ENCODE measurements around the gene LRMDA.

LRMDA gene

DNA sequence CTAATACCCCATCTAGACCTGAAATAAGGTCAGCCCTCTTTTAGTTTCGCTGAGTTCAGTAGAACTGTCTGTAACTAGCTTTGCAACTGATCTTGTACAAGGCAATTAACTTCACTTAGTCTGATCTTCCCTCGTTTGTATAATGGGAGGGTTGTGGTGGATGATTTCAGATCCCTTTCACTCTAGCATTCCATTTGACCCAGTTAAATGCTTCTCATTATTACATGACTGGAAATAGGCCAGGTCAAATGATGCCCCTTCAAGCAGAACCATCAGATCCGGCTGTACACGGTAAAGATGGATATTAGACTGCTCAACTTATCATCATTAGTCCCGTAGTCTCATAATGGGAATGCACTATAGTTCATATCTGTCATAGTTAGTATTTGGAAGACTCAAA lies 1009.0 kb downstream of the LRMDA start:
- no peak for DNase-seq (ENCODE audit: low read depth)

DNA sequence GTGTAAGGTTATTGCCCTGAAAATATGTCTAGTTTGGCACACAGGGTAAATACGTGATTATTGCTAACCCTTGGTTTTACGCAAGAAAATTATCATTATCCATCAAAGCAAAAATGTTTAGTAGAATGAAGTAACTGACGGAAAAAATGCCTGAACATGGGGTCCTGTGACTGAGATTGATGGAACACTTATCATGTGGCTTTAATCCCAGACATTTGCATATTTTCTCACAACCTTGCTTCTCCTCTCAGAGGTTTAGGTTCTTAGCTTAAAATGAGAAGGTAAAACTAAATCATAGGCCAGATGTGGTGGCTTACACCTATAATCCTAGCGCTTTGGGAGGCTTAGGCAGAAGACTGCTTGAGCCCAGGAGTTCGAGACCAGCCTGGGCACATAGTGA lies 1010.7 kb downstream of the LRMDA start:
- DNase-seq (ENCODE audit: low read depth): no peak

DNA sequence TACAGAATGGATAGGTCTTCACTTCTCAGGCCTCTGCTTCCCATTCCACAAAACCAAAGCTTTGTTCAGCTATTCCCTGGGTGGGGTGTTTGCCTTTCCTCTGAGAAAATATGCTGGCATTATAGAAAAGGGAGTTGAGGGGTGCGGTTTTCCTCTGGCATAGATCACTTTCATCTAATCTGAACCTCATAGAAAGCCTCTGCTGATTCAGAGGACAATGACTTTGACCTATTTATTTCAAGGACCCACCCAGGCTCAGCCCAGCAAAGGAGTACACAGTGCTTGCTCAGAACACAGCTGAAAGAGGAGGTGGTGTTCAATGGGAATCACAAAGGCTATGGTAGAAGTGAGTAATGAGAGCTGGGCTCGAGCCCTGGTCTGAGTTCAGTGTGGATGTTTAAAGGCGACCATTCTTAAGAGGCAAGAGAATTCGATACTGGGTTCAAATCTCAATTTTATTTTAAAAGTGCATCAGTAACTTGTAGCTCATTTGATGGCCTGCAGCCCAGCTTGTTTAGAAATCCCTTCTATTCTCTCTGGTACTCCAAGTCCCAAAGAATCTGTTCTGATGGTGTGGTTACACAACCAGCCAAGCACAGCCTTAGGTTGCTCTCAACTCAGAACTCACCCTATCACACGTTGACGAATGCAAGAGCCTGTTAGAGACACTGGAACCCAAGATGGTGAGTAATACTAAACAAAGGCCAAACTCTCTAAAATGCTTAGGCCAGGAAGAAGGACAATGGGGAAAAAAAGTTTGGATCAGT lies 1012.8 kb downstream of the LRMDA start:
- no peak for DNase-seq (ENCODE audit: low read depth)

DNA sequence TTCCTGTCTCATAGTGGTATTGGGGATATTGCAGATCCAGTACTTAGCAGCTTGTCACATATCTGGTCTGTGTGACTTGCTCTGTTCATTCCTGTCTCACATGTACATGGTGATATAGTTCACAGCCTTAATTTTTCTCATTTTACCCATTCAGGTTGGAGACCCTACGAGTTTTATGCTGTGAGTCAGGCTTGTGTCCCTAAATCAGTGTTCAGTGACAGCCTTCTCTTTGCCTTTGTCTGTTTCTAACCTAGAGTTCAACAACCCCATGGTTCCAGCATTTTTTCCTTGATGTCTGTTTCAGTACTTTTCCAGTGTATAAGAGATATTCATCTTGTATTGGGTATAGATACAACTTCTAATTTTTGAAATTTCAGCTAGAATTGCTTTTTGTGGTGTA lies 1016.2 kb downstream of the LRMDA start:
- DNase-seq (ENCODE audit: low read depth): no peak

- no peak for DNase-seq (ENCODE audit: low read depth)
Observed at GRCh38 chr10:76451911-76452310, 1020.5 kb downstream of the LRMDA start.

DNA sequence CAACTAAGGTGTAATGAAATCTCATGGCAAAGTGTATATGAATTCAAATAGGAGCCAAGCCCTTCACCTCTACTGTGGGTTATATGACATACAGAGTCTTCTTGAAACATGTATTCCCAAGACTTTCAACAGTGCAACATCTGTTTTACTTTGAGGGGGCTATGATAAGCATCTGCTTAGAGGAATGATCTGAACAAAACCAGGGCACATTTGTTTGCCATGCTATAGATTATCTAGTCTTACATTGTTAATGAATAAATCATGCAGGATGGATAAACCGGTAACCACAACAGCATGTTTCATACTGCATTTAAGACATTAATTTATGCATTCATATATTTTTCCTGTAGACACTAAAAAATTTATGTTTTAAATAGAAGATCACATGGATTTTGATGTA lies 1021.9 kb downstream of the LRMDA start:
- DNase-seq (ENCODE audit: low read depth): no peak

- no peak for DNase-seq (ENCODE audit: low read depth)
Observed at GRCh38 chr10:76453997-76454396, 1022.6 kb downstream of the LRMDA start.

DNA sequence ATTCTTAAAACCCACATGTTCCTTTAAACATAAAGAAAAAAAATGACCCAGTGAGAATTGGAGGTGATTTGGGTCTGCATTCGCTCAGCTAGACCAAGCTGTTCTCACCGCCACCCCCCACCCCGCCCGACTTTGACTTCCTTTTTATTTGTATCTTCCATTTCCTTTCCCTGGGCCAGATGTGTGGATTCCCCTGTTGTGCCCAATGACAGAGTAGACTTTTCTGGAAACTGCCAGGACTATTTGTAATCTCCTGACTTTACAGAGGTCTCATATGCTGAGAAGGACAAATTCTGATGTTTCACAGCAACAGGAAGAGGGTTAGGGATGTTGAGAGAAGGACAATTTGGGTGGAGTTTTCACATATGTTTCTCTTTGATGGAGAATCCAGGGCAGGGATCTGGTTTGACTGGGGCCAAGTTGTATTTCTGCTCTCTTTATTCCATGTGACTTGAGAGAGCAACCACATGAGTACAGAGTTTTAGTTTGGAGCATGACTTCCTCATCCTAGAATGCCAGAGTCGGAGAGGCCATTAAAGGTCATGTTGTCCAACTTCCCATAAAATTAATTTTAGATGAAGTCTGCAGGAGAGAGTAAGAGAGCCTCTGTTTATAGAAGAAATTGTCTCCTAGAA lies 1023.2 kb downstream of the LRMDA start:
- no peak for DNase-seq (ENCODE audit: low read depth)

- no peak for DNase-seq (ENCODE audit: low read depth)
Observed at GRCh38 chr10:76456197-76456596, 1024.8 kb downstream of the LRMDA start.

DNA sequence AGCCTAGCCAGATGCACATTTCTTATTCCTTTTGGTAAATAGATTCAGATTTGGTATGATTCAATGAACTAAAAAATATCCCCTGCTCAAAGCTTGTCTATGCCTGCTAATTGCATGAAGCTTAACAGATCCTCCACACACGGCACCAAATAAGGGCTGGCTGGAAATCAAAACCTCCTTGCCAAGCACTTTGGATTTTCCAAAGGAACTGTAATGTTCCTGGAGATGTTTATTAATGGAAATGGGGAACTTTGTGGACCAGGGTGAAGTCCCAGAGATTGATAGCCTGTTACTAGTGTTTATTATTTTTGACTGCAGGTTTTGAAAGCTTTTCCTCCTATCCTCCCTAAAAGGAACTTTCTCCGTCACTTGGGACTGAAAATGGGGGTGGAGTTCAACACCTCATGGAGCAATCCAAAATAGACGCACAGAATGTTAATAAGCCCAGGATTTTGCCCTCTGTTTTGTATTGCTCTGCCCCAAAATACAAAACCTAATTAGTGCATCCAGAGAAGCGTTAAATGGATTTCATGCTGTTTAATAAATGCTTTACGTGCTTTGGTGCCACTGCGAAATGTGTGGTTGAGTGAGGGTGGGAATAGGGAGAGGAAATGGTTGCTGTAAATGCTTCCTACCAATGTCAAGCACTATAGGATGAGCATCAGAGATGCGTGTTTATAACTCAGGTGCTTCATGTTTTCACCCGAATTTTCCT lies 1027.7 kb downstream of the LRMDA start:
- DNase-seq (ENCODE audit: low read depth): no peak

DNA sequence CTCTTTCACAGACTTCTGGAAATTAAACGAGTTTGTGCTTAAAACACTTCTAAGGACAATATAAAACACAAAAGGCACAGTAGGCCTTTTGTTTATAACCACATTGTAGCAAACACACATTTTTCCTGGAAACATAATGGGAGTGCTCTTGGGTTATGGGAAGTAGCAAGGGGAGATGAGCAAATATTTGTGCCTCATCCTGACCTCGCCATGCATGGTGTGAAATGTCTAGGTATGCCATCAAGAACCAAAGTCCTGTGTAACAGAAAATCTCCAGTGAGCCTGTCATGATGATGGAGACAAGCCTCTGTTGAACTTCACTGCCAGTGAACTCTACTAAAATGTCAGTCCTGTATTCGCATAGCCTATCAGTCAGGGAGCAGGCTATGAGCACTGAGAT lies 1029.6 kb downstream of the LRMDA start:
- no peak for DNase-seq (ENCODE audit: low read depth)

DNA sequence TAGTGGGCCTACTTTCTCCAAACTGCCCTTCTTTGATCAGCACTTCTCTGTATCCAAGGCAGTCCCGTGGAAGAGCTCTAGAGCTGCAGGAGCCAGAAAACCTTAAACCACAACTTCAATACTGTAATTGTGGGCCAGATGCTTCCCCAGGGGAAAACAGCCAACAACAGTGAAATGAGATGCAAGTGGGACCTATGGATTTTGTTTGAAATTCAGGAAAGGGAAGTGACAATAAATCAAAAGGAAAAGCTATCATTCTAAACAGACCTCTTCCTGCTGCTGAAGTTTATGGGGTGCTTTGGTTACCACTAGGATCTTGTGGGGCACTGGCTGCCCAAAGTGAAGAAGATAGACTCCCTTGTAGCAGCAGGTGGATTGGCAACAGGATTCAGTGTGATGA lies 1031.7 kb downstream of the LRMDA start:
- DNase-seq (ENCODE audit: low read depth): no peak

GRCh38 chr10:76466836-76467503 lies 1035.5 kb downstream of the LRMDA start:
- DNase-seq (ENCODE audit: low read depth): no peak

- DNase-seq (ENCODE audit: low read depth): no peak
Observed at GRCh38 chr10:76469675-76470074, 1038.3 kb downstream of the LRMDA start.

DNA sequence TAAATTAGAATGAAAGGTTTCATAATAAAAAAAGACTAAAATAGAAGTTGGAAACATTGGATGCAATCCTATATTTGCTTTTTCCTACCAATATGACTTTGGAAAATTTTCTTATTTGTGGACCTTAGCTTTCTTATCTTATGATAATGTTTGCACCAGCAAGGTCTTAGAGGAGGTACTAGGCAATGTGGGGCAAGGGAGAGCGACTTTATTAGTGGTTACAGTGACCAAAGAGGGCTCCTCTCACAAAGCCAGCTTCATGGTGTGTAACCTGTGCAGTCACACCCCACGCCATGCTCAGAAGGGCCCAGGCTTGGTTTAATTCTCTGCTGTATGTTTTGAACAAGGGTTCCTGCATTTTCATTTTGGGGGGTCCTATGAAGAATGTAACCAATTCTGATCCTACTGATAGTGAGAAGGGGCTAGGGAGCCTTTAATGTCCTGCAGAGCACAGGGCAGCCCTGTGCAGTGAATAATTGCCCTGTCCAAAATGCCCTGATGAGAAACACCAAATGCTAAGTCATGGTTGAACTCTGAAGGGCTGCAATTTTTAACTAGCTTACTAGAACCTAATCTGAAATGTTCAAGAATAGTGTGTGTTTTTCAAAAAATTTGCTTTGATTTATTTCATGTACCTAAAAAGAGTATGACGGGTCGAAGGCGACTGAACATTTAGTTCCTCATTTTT lies 1047.8 kb downstream of the LRMDA start:
- no peak for DNase-seq (ENCODE audit: low read depth)

- no peak for DNase-seq (ENCODE audit: low read depth)
Observed at GRCh38 chr10:76481178-76481577, 1049.8 kb downstream of the LRMDA start.

DNA sequence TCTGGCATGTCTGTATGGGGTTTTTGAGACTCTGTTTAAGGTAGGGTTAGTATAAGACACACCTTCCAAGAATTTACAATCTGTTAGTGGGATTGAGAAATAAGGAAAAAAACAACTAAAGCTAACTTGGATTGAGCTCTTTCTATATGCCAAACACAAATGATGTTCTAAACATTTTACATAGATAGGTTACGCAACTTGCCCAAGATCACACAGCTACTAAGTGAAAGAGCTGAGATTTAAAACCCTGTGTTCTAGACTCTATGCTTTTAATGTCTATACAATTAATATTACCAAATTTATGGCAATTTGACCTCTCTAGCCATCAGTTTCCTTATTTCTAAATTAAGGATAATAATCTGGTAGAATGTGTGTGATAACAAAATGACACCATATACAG lies 1056.2 kb downstream of the LRMDA start:
- DNase-seq (ENCODE audit: low read depth): no peak

- DNase-seq (ENCODE audit: low read depth): no peak
Observed at GRCh38 chr10:76488602-76489001, 1057.2 kb downstream of the LRMDA start.

DNA sequence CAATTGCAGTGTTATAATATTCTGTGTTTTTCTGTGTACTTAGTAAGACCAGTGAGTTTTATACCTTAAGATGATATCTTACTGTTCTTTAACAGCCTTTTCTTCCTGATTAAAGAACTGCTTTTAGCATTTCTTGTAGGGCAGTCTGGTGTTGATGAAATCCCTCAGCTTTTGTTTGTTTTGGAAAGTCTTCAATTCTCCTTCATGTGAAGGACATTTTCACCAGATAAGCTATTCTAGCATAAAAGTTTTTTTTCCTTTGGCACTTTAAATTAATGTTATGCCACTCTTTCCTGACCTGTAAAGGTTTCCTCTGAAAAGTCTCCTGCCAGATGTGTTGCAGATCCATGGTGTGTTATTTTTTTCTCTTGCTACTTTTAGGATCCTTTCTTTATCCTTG lies 1059.8 kb downstream of the LRMDA start:
- DNase-seq (ENCODE audit: low read depth): no peak

DNA sequence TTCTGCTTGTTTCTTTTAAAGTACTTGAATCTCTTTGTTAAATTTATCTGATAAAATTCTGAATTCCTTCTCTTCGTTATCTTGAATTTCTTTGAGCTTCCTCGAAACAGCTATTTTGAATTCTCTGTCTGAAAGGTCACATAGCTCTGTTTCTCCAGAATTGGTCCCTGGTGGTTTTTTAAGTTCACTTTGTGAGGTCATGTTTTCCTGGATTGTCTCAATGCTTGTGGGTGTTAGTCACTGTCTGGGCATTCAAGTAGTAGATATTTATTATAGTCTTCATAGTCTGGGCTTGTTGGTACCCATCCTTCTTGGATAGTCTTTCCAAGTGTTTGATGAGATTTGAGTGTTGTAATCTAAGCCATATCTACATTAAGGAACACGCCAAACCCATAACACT lies 1060.6 kb downstream of the LRMDA start:
- DNase-seq (ENCODE audit: low read depth): no peak

- no peak for DNase-seq (ENCODE audit: low read depth)
Observed at GRCh38 chr10:76492678-76493472, 1061.5 kb downstream of the LRMDA start.

All from T follicular helper cell (primary cell).